OCI-LY3 (cell line): Measurements from ENCODE around the gene EDRF1.

ENCODE experiments used
- EZH2phosphoT487 ChIP-seq: fragments of 200-600 bp; shearing (Covaris generic); IDR thresholded peaks from 2 replicates; pipeline ENCODE4 v1.6.1; 2018; ENCODE audit warnings: antibody characterized with exemption, mixed run types, low read depth
- TF ChIP-seq, protein P1 (sequence below): fragments of 200-600, 300-600 bp; sonication (generic); IDR thresholded peaks from 2 replicates; pipeline ENCODE4 v1.5.1; 2014; ENCODE audit warnings: antibody characterized with exemption, low read length, low read depth

DNA sequence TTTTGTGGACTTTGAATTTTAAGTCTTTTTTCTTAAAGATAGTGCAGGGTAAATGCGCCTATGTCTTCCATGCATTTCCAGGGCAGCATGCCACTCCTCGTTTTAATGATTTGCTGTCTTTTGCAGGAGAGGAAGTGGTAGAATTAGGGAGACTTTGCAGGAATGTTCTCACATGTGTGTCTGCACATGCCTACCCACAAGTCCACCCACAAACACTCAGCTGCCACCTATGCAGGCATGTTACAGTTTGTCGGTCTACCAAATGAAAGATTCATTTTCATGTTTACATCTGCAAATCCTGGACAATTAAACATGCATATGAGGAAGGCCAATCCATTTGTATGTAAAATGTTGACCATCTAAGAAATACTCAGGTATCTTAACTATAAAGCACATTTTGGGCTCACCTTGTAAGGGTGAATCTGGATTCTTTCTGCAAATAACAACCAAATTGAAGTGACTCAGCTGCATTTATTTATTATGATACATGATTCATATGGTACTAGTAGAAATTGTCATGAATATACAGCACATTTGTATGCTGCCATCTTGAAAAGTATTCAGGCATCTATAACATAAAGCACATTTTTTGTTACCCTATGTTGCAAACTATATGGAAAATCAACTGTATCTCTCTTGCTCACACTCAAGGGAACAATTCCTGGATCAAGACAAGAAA is 31.9 kb upstream of the EDRF1 start:
- TF ChIP-seq, protein P1, sequence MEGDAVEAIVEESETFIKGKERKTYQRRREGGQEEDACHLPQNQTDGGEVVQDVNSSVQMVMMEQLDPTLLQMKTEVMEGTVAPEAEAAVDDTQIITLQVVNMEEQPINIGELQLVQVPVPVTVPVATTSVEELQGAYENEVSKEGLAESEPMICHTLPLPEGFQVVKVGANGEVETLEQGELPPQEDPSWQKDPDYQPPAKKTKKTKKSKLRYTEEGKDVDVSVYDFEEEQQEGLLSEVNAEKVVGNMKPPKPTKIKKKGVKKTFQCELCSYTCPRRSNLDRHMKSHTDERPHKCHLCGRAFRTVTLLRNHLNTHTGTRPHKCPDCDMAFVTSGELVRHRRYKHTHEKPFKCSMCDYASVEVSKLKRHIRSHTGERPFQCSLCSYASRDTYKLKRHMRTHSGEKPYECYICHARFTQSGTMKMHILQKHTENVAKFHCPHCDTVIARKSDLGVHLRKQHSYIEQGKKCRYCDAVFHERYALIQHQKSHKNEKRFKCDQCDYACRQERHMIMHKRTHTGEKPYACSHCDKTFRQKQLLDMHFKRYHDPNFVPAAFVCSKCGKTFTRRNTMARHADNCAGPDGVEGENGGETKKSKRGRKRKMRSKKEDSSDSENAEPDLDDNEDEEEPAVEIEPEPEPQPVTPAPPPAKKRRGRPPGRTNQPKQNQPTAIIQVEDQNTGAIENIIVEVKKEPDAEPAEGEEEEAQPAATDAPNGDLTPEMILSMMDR: no peak
- no peak for TF ChIP-seq EZH2phosphoT487
